HG02885 (cell line): ENCODE results near the gene PLB1.
A peak's percentile ranks its signal among the peaks of the same experiment; 100 is the strongest.

Experiments
- ATAC-seq: cut with Tn5 transposase; IDR thresholded peaks from one replicate; pipeline ENCODE4 v1.9.1; 2021; ENCODE audit warnings: mild to moderate bottlenecking; ENCODE audit not compliant: unreplicated experiment, poor library complexity

PLB1 gene, protein sequence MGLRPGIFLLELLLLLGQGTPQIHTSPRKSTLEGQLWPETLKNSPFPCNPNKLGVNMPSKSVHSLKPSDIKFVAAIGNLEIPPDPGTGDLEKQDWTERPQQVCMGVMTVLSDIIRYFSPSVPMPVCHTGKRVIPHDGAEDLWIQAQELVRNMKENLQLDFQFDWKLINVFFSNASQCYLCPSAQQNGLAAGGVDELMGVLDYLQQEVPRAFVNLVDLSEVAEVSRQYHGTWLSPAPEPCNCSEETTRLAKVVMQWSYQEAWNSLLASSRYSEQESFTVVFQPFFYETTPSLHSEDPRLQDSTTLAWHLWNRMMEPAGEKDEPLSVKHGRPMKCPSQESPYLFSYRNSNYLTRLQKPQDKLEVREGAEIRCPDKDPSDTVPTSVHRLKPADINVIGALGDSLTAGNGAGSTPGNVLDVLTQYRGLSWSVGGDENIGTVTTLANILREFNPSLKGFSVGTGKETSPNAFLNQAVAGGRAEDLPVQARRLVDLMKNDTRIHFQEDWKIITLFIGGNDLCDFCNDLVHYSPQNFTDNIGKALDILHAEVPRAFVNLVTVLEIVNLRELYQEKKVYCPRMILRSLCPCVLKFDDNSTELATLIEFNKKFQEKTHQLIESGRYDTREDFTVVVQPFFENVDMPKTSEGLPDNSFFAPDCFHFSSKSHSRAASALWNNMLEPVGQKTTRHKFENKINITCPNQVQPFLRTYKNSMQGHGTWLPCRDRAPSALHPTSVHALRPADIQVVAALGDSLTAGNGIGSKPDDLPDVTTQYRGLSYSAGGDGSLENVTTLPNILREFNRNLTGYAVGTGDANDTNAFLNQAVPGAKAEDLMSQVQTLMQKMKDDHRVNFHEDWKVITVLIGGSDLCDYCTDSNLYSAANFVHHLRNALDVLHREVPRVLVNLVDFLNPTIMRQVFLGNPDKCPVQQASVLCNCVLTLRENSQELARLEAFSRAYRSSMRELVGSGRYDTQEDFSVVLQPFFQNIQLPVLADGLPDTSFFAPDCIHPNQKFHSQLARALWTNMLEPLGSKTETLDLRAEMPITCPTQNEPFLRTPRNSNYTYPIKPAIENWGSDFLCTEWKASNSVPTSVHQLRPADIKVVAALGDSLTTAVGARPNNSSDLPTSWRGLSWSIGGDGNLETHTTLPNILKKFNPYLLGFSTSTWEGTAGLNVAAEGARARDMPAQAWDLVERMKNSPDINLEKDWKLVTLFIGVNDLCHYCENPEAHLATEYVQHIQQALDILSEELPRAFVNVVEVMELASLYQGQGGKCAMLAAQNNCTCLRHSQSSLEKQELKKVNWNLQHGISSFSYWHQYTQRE (N-terminal part only)

DNA sequence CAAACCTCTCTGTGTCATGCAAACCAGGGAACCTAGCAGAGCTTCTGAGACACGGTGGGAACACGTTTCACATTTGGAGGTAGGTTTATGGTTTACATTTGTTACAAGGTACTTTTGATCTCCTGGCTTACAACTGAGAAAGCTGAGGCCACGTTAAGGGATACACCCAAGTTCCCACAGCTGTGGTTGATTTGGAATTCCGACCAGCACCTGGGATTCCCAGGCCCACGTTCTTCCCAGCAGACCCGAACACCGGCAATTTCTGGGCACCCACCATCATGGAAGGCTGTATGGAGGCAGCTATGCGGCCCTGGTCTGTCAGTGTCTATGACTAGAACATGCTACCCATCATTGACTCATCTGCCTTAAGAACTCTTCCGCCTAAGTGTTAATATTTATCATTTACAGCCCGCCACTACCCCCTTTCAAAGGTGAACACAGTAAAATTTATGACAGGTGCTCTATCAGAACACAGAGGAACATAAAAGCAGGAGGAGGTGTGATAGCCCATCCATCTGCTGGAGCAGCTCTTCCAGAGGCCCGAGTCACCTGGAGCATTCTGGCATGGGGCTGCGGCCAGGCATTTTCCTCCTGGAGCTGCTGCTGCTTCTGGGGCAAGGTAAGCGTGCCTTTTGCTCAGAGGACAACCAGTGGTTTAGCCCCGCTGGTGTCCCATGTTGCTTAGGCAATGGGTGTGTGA, at the start of gene PLB1:
TSS of gene PLB1 (plus strand) at position 510 of the 700 bp plus-strand sequence. CDS start at position 565, 55 bp downstream.
- no peak for ATAC-seq

DNA sequence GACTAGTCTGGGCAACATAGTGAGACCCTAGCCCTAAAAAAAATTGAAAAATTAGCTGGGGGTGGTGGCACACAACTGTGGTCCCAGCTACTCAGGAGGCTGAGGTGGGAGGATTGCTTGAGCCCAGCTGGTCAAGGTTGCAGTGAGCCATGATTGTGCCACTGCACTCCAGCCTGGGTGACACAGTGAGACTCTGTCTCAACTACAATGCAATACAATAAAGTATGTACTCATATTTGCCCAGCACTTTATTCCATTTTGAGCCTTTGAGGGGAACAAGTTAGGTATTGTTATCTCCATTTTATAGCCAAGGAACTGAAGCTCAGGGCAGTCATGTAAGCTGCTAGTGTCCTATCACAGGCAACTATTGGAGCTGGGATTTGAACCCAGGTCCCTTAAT, 49.3 kb upstream of the PLB1 start:
- no peak for ATAC-seq

DNA sequence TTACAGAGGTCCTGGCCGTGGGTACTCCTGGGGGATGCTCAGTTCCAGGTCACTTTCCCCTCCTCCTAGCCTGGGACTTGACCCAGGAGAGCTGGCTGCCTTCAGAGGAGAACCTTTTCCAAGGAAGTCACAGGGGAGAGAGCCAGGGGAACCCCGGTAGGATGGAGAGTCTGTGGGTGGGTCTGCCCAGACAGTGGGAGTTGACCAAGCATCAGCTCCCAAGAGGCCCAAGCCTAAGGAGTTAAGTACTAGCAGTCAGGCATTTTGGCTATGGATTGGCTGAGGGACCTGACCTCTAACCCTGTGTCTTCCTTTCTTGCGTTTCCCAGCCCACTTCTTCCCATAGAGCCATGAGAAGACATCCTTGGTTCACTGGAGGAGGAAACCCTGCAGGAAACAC, 48.8 kb upstream of the PLB1 start:
- ATAC-seq: no peak

- no peak for ATAC-seq
Measured at GRCh38 chr2:28447943-28448792, 47.7 kb upstream of the PLB1 start.

GRCh38 chr2:28448793-28449100, 47.1 kb upstream of the PLB1 start:
- ATAC-seq: no peak

GRCh38 chr2:28449126-28449487, 46.8 kb upstream of the PLB1 start:
- no peak for ATAC-seq

- ATAC-seq: no peak
Measured at GRCh38 chr2:28449488-28450395, 46.1 kb upstream of the PLB1 start.

GRCh38 chr2:28450901-28451565, 44.8 kb upstream of the PLB1 start:
- no peak for ATAC-seq

DNA sequence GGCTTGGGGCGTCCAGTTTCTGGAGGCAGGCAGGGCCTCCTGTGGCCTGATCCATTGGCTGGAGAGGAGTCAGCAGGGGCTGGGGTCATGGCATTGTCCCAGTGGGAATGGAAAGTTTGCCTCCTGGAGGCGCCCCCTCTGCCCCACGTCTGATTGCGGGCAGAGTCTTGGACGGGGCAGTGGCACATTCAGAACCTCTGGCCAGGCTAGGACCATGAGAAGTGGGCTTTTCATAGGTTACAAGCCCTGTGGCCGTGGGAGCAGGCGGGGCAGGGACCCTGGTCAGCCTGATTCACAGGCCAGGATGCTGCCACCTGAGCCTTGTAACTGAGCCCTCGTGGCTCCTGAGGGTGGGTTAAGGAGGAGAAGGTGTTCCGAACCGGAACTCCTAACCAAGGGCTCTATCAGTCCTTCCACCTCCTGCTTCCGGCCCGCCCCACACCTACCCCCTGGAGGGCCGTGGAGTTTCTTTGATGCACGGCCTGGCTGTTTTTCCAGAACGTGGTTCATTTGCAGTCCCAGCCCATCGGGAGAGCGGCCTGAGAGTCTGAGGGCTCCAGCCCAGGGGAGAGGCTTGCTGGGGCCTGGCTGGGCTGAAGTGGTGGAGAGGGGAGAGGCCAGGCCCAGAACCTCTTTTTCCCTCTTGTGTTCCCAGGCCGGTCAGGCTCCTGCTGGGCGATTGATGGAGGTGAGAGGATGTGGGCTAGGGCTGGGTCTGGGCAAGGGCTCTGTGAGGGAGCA, 43.9 kb upstream of the PLB1 start:
- no peak for ATAC-seq

- ATAC-seq: peak; percentile 56
Measured at GRCh38 chr2:28452534-28453081, 43.3 kb upstream of the PLB1 start.

DNA sequence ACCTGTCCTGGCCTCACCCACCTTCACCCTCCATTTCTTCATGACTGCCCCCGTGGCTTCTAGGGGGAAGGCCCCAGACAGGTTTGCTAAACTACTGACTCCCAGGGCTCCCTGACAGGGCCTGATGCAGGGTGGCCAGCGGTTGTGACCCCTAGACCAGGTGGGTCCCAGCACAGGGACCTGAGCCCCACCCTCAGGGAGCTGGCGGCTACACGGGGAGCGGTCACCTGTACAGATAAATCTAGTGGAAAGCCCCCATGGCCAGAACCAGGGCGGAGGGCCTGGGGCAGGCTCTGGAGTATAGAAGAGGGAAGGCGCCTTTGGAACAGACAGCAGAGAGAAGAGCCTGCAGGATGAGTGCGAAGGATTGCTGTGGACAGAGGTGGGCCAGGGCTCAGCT, 42.5 kb upstream of the PLB1 start:
- no peak for ATAC-seq

DNA sequence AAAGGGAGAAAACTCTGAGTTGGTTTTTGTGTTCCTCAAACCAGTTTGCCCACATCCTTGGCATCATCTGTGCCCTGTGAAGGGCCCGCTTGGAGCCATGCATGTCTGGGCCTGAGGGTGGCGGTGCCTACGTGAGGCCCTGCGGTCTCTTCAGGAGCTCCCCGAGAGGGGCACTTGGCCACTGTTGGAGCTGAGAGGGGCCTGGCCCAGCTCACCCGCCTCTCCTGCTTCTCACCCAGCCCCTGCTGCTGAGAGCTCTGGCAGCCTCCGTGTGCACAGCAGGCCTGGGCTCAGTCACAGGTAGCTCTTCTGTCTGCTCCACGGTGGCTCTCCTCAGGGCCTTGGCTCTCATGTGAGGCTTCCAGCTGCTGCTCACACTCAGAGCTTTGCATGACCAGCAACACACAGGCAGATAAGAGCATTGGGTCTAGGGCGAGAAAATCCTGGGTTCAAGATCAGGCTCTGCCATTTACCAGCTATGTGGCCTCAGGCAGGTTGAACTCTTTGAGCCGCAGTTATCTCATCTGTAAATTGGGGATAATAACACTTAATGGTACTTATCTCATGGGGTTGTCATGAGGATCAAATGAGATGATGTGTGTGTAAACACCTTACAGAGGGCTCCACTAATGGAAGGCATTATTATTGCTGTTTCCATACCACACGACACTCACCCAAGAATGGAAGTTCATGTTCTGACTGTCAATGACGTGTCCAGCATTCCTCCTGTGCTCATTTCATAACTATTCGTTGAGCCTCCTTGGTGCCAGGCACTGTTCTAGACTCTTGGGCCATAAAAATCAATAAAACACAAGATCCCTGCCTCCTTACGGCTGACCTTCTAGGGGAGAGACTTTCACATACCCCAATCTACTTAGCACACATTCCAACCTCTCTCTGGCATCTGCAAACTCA, 41.6 kb upstream of the PLB1 start:
- ATAC-seq: no peak

GRCh38 chr2:28457237-28457636, 38.6 kb upstream of the PLB1 start:
- no peak for ATAC-seq

GRCh38 chr2:28461056-28461455, 34.8 kb upstream of the PLB1 start:
- no peak for ATAC-seq

- ATAC-seq: no peak
Measured at GRCh38 chr2:28462122-28462521, 33.7 kb upstream of the PLB1 start.
